ENCODE results near the gene MT1M. TPM values are rescaled to one million over a fixed set of nuclear protein-coding genes. Genes with fewer than 3 reads are reported as not detected.

Gene MT1M
- total RNA-seq, 1 experiment from 2014 or later, result 0.39 TPM

DNA sequence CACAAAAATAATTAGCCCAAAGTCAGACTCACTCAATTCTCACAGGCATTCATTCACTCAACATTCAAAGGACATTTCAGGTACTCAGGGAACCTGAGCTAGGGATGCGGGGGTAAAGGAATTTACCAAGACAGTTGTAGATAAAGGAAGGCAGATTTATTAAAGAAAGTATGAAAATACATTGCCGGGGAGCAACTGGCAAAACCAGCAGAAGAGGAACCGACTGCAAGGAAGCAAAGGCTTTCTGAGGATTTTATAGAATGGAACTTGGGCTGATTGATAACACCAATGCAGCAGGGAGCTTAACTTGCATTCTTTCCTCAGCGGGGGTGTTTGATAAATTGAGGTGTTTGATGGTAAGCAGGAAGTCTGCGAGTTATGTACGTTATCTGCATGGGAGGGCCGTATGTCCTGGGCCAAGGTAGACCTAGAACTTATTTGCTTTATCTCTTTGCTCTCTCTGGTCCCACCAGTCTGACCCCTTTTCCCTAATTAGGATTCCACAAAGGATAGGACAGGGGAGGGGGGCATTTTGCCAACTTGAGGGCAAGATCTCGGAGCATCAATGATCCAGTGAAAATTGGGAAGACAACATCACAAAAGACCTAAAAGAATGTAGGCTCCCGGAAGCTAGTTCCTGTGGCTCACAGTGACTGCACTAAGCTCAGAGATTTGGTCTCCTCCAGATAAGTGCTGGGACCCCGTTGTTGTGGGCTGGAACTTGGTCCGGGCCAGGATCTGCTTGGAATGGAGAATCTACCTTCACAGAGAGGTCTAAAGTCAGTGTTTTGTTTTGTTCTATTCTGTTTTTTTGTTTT, 48.9 kb upstream of the MT1M start:
- POLR2A ChIA-PET, result no interaction called here
- RAD21 ChIA-PET (ENCODE audit: low non-redundant PET in 1 of 2, low total read pairs in 2 of 2, uncharacterized antibody in 2 of 2, unreplicated experiment in 2 of 2), result no interaction called here
- CTCF ChIA-PET, result no interaction called here

More for the DNA sequence above, 48.9 kb upstream of the MT1M start:
- no peaks in the 10 kb centered on the region for H3K79me2 ChIP-seq (ENCODE audit: insufficient read depth, low read length)
- H2AFZ ChIP-seq (ENCODE audit: low read depth, low read length, poor library complexity, severe bottlenecking), result no peak overlapping the region
- no peak overlapping the region for H3K4me3 ChIP-seq (replicated peaks in 1 of 2; ENCODE audit: low read depth in 1 of 2, low read length in 2 of 2)
- H3K4me2 ChIP-seq (ENCODE audit: low read length), result no peak overlapping the region
- TF ChIP-seq CEBPB (IDR thresholded peaks at IDR 0.05; ENCODE audit: low read depth) (no peak), EGR1 (IDR thresholded peaks at IDR 0.05; ENCODE audit: low read depth) (no peak), REST (IDR thresholded peaks at IDR 0.05; ENCODE audit: low read depth) (no peak), JUND (IDR thresholded peaks at IDR 0.05) (no peak), ZFX (IDR thresholded peaks at IDR 0.05) (no peak), FOSL1 (IDR thresholded peaks at IDR 0.05; ENCODE audit: low read depth) (no peak), ELF1 (IDR thresholded peaks at IDR 0.05; ENCODE audit: borderline replicate concordance, low read depth) (no peak), POLR2A (IDR thresholded peaks at IDR 0.05; ENCODE audit: borderline replicate concordance, extremely low read depth, insufficient read depth, insufficient read length) (no peak)
- TF ChIP-seq, protein P1, sequence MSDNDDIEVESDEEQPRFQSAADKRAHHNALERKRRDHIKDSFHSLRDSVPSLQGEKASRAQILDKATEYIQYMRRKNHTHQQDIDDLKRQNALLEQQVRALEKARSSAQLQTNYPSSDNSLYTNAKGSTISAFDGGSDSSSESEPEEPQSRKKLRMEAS (IDR thresholded peaks at IDR 0.05), result no peak
- TF ChIP-seq, protein P2, sequence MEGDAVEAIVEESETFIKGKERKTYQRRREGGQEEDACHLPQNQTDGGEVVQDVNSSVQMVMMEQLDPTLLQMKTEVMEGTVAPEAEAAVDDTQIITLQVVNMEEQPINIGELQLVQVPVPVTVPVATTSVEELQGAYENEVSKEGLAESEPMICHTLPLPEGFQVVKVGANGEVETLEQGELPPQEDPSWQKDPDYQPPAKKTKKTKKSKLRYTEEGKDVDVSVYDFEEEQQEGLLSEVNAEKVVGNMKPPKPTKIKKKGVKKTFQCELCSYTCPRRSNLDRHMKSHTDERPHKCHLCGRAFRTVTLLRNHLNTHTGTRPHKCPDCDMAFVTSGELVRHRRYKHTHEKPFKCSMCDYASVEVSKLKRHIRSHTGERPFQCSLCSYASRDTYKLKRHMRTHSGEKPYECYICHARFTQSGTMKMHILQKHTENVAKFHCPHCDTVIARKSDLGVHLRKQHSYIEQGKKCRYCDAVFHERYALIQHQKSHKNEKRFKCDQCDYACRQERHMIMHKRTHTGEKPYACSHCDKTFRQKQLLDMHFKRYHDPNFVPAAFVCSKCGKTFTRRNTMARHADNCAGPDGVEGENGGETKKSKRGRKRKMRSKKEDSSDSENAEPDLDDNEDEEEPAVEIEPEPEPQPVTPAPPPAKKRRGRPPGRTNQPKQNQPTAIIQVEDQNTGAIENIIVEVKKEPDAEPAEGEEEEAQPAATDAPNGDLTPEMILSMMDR (IDR thresholded peaks at IDR 0.05 in 2 of 3, conservative IDR thresholded peaks at IDR 0.05 in 1 of 3; ENCODE audit: borderline replicate concordance in 1 of 3, insufficient read depth in 1 of 3, low read depth in 2 of 3, low read length in 2 of 3), result no peak
- TF ChIP-seq, protein P3, sequence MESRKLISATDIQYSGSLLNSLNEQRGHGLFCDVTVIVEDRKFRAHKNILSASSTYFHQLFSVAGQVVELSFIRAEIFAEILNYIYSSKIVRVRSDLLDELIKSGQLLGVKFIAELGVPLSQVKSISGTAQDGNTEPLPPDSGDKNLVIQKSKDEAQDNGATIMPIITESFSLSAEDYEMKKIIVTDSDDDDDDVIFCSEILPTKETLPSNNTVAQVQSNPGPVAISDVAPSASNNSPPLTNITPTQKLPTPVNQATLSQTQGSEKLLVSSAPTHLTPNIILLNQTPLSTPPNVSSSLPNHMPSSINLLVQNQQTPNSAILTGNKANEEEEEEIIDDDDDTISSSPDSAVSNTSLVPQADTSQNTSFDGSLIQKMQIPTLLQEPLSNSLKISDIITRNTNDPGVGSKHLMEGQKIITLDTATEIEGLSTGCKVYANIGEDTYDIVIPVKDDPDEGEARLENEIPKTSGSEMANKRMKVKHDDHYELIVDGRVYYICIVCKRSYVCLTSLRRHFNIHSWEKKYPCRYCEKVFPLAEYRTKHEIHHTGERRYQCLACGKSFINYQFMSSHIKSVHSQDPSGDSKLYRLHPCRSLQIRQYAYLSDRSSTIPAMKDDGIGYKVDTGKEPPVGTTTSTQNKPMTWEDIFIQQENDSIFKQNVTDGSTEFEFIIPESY (IDR thresholded peaks at IDR 0.05; ENCODE audit: extremely low read depth, insufficient replicate concordance, low read length), result no peak
- no peaks in the 10 kb centered on the region for H4K20me1 ChIP-seq (ENCODE audit: insufficient read depth)
- H3K9me3 ChIP-seq (ENCODE audit: control insufficient read depth in 1 of 2, insufficient read depth in 1 of 2, low read depth in 1 of 2, low read length in 2 of 2), result no peaks in the 10 kb centered on the region
- intact Hi-C loops (cut with micrococcal nuclease), result no loop called here
- H3K4me1 ChIP-seq (ENCODE audit: control insufficient read depth in 1 of 2, insufficient read depth in 2 of 2, low read length in 2 of 2), result no peaks in the 10 kb centered on the region
- no peak overlapping the region for H3K9ac ChIP-seq (ENCODE audit: low read length)
- BruUV-seq (replicated peaks), result no TSS peak
- H3K9me2 ChIP-seq (ENCODE audit: insufficient read depth), result no peaks in the 10 kb centered on the region
- H3K27me3 ChIP-seq (ENCODE audit: insufficient read depth, low read length), result 0 out of 2 replicates have a peak, but pooled peaks cover 3% of the 10 kb centered on the region
- H3K36me3 ChIP-seq (ENCODE audit: control insufficient read depth in 1 of 2, insufficient read depth in 2 of 2, low read length in 2 of 2), result no peaks in the 10 kb centered on the region
- DNase-seq (ENCODE audit: low read depth, low spot score), result no peak
- H3K27ac ChIP-seq (ENCODE audit: low read depth, low read length), result no peak overlapping the region
- no peak for ATAC-seq
